Measurements from ENCODE around the gene COX7B2.

- TF ChIP-seq CTCF (IDR thresholded peaks at IDR 0.05; ENCODE audit: insufficient read depth, low read length, poor library complexity, severe bottlenecking) = no peak
- TF ChIP-seq EZH2phosphoT487 (conservative IDR thresholded peaks at IDR 0.05; ENCODE audit: low read length) = no peak
These were observed 41.8 kb upstream of the COX7B2 start for GRCh38 chr4:46950826-46951225.

Measured in SU-DHL-6 (cell line).